Measurements from ENCODE around the gene TRIM8. TPM values are rescaled to one million over a fixed set of nuclear protein-coding genes. Genes with fewer than 3 reads are reported as not detected.

TRIM8 gene
- total RNA-seq, 1 donor from 2014 or later, result 57.5 TPM

GRCh38 chr10:102648269-102648888 is 4.1 kb downstream of the TRIM8 start:
- intact Hi-C loops (cut with micrococcal nuclease), result loop anchor here (5.0 to 10.0 kb wide), 4 partner anchors 206 to 1294 kb away; partner anchors contain the start of genes BORCS7, BTRC, CUEDC2 and NT5C2

DNA sequence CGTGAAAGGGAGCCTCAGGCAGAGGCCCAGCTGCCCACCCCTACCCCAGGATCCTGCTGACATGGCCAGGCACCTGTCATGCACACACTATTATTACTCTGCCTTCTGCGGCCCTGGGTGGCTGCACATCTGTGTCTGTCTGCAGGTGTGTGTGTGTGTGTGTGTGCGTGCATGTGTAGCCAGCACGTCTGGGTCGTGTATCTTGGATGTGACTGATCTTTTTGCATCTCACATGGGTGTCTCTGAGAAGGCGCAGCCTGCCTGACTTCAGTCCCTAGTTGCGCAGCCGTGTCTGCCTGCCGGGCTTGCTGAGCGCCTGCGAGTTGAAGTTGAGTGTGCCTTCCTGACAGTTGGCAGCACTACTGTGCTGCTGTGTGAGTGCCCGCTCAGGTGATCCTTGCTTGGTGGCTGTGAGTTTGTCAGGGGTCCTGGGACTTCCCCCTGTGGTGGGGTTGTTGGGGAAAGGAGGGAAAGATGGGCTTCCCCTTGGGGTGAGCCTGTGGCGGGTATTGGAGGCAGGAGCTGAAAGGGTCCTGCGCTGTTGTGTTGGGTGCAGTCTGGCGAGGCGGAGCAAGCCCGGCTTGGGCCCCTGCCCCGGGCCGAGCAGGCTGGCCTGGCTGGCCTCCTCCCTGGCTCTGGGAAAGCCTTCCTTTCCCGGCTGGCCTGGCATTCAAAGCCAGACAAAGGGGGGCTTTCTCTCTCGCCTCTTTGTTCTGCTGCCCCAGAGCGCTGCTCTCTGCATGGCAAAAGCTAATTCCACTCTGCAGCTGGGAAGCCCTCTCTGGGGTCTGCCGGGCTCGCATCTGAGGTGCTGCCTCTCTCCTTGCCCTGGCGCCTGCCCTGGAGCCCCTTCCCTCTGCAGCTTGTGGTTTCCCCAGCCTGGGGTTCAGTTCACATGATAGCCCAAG is 4.9 kb downstream of the TRIM8 start:
- intact Hi-C loops (cut with micrococcal nuclease), result loop anchor here (5.0 to 10.0 kb wide), 4 partner anchors 206 to 1294 kb away; partner anchors contain the start of genes BORCS7, BTRC, CUEDC2 and NT5C2

DNA sequence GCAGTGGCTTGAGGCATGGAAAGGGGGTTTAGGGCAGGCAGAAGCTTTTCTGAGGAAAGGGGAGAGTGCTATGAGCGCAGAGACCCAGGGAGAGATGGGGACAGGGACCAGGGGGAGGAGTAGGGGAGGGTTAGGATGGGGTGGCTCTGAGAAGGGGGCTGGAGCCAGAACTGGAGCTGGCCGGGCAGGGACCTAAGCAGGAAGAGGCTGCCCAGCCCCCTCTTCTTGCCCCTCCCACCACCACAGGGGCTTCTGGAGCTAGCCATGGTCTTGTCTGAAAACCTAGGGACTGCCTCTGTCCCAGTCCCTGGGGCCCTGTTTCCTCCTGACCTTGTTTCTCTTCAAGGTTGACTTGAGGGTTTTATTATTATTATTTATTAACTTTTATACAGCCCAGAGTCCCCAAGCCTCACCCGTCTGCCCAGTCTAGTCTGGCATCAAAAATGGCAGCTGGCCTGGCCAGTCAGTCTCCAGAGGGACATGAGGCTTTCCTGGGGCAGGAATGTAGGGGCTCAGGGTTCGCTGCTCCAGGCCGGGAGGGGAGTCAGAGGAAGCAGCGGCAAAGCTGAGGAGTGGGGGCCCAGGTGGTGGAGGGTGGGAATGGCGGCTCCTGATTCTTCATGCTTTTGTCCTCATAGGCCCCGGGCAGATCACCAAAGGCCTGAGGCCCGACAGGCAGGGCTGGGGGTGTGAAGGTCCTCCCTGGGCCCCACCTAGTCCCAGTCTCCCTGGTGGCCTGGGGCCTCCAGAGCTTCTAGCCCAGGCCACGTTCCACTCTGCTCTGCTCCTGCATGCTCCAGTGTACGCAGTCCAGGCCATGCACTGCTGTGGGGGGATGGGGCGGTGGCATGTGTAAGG is 5.7 kb downstream of the TRIM8 start:
- intact Hi-C loops (cut with micrococcal nuclease), result loop anchor here (5.0 to 10.0 kb wide), 4 partner anchors 205 to 1295 kb away; partner anchors contain the start of genes BORCS7, BTRC, CUEDC2 and NT5C2

GRCh38 chr10:102650655-102651454 is 6.6 kb downstream of the TRIM8 start:
- intact Hi-C loops (cut with micrococcal nuclease), result no loop called here

- intact Hi-C loops (cut with micrococcal nuclease), result loop anchor here (1.0 kb wide), 1 partner anchor 10 kb away; no protein-coding TSS in a partner anchor
These were observed 7.3 kb downstream of the TRIM8 start for GRCh38 chr10:102651455-102652169.

DNA sequence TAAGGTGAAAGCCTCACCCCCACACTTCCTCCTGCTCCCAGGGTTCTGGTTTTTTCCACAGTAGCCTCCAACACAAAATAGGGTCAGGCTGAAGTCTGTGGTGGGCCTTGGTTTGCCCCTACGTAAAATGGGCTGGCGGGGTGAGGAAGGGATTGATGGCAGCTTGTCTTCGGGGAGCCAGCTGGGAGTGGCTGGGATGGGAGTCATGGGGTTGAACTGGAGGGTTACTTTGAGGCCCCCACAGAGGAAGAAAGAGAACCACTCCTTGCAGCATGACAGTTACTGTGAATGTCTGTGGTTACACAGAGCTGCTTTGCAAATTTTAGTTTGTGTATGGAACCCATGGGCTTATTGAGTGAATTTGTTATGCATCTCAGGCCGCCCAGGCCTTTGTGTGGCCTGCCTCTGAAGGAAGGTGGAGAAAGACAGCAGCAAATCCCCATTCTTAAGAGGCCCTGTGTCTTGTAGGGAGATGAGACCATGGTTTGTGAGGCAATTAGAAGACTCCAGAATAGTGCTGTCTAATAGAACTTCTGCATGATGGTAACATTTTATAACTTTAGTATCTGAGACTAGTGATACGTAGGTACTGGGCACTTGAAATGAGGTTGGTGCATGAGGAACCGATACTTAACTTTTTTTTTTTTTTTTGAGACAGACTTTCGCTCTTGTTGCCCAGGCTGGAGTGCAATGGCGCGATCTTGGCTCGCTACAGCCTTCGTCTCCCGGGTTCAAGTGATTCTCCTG is 8.1 kb downstream of the TRIM8 start:
- intact Hi-C loops (cut with micrococcal nuclease), result loop anchor here (1.0 kb wide), 1 partner anchor 9 kb away; no protein-coding TSS in a partner anchor

DNA sequence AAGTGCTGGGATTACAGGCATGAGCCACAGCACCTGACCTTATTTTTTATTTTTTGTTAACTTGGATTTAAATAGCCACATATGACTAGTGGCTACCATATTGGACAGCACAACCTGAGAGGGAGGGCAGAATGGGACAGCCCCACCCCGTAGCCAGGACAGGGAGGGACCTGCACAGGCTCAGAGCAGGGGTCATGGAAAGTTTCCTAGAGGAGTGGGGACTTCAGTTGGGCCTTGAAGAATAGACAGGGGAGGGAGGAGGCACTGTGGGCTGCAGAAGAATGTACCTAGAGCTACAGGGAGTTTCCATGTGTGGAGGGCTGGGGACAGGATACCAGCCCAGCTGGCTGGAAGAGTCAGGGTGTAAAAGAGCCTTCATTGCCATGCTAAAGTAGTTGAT is 8.8 kb downstream of the TRIM8 start:
- intact Hi-C loops (cut with micrococcal nuclease), result no loop called here

- intact Hi-C loops (cut with micrococcal nuclease), result no loop called here
These were observed 10.3 kb downstream of the TRIM8 start for GRCh38 chr10:102654566-102654965.

DNA sequence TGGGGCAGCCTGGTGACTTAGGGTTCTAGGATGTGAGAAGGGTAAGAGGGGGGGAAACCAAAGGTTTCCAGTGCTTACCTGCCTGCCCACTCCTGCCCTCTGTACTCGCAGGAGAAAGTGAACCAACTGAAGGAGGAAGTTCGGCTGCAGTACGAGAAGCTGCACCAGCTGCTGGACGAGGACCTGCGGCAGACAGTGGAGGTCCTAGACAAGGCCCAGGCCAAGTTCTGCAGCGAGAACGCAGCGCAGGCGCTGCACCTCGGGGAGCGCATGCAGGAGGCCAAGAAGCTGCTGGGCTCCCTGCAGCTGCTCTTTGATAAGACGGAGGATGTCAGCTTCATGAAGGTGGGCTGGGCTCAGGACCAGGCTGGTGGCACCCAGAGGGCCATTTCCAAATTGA is 10.7 kb downstream of the TRIM8 start:
- intact Hi-C loops (cut with micrococcal nuclease), result no loop called here

GRCh38 chr10:102656026-102656425 is 11.7 kb downstream of the TRIM8 start:
- intact Hi-C loops (cut with micrococcal nuclease), result no loop called here

DNA sequence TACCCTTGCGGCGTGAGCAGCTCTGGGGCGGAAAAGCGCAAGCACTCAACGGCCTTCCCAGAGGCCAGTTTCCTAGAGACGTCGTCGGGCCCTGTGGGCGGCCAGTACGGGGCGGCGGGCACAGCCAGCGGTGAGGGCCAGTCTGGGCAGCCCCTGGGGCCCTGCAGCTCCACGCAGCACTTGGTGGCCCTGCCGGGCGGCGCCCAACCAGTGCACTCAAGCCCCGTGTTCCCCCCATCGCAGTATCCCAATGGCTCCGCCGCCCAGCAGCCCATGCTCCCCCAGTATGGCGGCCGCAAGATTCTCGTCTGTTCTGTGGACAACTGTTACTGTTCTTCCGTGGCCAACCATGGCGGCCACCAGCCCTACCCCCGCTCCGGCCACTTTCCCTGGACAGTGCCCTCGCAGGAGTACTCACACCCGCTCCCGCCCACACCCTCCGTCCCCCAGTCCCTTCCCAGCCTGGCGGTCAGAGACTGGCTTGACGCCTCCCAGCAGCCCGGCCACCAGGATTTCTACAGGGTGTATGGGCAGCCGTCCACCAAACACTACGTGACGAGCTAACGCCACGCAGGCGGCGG is 12.6 kb downstream of the TRIM8 start:
- intact Hi-C loops (cut with micrococcal nuclease), result no loop called here

GRCh38 chr10:102657451-102657850 is 13.2 kb downstream of the TRIM8 start:
- intact Hi-C loops (cut with micrococcal nuclease), result no loop called here

DNA sequence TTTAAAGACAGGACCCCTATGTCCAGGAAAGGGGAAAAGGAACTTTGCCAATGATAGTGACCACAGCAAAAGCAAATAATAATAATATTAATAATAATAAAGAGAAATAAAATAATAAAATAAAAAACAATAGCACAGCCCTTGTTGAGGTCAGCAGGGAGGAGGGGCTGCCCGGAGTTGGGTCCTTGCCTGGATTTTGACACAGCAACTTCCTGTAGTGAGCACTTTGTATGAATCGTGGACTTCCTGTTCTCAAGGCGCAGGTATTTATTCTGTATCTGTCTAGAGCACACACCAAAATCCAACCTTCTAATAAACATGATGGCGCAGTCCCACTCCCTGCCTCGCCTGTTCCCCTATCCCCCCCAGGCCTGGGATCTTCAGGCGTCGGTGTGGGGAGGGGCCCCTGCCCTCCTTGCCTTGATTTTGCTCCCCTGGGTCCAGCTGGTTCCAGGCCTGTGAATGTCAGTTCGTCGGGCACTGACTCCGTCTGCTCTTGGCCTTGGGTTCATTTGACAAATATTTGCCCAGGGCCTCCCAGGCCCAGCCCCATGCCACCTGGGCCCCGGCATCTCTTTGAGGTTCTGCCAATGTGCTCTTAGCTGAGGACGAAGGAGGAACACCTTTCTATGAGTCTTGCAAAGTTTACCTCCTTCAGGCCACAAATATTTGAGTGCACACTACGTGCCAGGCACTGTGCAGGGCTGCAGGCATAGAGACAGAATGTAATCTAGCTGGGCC is 13.9 kb downstream of the TRIM8 start:
- intact Hi-C loops (cut with micrococcal nuclease), result no loop called here

- intact Hi-C loops (cut with micrococcal nuclease), result no loop called here
These were observed 14.5 kb downstream of the TRIM8 start for GRCh38 chr10:102658802-102659201.

- intact Hi-C loops (cut with micrococcal nuclease), result loop anchor here (1.0 kb wide), 3 partner anchors 9 to 15 kb away; no protein-coding TSS in a partner anchor
These were observed 16.8 kb downstream of the TRIM8 start for GRCh38 chr10:102660888-102661657.

- intact Hi-C loops (cut with micrococcal nuclease), result loop anchor here (1.0 kb wide), 3 partner anchors 9 to 15 kb away; no protein-coding TSS in a partner anchor
These were observed 17.4 kb downstream of the TRIM8 start for GRCh38 chr10:102661658-102662028.

DNA sequence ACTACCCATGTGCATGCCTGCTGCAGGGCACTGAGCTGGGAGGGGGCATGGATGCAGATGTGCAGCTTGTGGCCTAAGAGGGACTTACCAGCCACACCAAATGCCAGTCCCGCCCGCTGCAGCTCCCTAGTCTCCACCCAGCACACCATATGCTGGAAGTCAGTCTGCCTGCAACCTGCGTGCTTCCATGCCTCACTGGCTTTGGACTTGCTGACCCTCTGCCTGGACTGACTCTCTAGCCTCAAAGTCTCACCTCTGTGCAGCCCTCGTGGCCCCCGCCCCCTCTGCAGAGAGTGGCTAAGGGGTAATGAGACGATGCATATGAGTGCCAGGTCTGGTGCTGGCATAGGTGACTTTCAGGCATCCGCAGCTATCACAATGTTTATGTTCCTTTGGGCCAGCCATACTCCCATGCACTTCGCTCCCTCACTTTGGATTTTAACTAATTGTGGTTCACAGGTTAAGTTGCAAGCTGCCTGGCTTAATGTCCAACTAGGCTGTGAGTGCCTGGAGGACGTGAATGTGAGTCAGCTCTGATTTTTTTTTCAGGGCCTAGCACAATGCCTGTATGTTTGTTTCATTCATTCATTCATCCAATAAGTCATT is 21.7 kb downstream of the TRIM8 start:
- intact Hi-C loops (cut with micrococcal nuclease), result no loop called here

Measured in T-helper 1 cell treated with Interleukin-12 subunit alpha and Interleukin-12 subunit beta and Interleukin-4 antibody, amounts not matched to agents 30 ng/mL and 1 ng/mL, for 36 hours (primary cell).